Measurements from ENCODE around the gene EIF6.

DNA sequence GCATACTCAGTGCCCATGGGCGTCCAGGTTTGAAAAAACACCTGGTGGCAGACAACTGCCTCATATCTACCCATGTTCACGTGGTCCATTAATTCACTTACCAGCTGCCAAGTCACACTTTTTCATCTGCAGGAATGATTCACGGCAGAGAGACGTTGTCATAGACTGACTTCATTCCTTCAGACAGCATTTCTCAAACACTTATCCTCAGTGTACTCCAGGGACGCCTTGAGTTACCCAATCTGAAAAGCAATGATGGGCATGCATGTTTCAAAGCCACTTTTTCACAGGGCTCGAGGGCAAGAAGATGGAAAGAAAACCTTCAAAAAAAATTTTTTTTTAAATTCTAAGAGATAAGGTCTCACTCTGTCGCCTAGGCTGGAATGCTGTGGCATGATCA, 12.7 kb downstream of the EIF6 start:
- TF ChIP-seq, protein P1, sequence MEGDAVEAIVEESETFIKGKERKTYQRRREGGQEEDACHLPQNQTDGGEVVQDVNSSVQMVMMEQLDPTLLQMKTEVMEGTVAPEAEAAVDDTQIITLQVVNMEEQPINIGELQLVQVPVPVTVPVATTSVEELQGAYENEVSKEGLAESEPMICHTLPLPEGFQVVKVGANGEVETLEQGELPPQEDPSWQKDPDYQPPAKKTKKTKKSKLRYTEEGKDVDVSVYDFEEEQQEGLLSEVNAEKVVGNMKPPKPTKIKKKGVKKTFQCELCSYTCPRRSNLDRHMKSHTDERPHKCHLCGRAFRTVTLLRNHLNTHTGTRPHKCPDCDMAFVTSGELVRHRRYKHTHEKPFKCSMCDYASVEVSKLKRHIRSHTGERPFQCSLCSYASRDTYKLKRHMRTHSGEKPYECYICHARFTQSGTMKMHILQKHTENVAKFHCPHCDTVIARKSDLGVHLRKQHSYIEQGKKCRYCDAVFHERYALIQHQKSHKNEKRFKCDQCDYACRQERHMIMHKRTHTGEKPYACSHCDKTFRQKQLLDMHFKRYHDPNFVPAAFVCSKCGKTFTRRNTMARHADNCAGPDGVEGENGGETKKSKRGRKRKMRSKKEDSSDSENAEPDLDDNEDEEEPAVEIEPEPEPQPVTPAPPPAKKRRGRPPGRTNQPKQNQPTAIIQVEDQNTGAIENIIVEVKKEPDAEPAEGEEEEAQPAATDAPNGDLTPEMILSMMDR (IDR thresholded peaks at IDR 0.05), result no peak
- TF ChIP-seq POLR2A (IDR thresholded peaks at IDR 0.05), result no peak

Measured in esophagus squamous epithelium (tissue), 4 donors.